ENCODE results near the gene TOLLIP. TPM values are rescaled to one million over a fixed set of nuclear protein-coding genes. Genes with fewer than 3 reads are reported as not detected.
A peak's percentile ranks its signal among the peaks of the same experiment; 100 is the strongest.

TOLLIP gene
- total RNA-seq, 2 experiments from 2014 or later, result 35.3 to 35.6 TPM

DNA sequence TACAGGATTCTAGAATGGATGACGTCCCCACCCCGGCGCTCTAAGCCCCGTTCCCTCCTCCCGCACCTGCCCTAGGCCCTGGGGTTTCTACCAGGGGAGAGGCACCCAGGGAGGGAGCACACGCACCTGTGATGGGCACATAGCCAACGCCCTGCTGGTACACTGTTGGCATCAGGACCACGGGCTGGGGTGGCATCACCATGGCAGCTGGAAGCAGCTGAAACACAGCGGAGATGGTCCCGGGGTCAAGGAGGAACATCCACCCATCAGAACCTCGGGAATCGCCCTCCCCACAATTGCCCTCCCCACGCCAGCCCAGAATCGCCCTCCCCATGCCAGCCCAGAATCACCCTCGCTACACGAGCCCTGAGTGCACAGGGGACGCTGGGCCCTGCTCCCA lies 23.6 kb downstream of the TOLLIP start:
- H3K27me3 Mint-ChIP-seq, result no peaks in the 10 kb centered on the region
- H3K4me1 Mint-ChIP-seq, result no peaks in the 10 kb centered on the region
- DNase-seq, result no peak
- peaks cover 36% of the 10 kb centered on the region for H3K36me3 Mint-ChIP-seq (ENCODE audit: low read depth)
- ChIA-PET CTCF (no interaction called here), POLR2A (no interaction called here)
- H3K27ac Mint-ChIP-seq, result no peak overlapping the region
- no peaks in the 10 kb centered on the region for H3K9me3 Mint-ChIP-seq
- H3K4me3 Mint-ChIP-seq, result no peak overlapping the region

DNA sequence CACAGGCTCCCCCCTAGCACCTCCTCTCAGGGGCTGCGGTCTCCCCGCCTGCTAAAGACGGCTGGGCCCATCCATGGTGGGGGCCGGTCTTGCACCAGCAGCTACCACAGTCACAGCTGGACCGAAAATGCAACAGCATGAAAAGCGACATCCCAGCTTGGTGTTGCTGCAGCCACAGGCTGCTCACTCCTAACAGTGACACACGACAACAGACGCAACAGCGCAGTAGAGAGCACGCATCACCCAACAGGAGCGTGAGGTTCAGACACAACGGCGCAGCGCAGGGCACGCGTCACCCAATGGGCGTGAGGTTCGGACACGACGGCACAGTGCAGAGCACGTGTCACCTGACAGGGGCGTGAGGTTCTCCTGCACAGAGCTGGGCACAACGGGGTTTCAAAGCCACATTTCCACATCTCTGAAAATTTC lies 24.1 kb downstream of the TOLLIP start:
- Mint-ChIP-seq H3K4me3 (no peak overlapping the region), H3K9me3 (no peaks in the 10 kb centered on the region), H3K27ac (no peak overlapping the region), H3K36me3 (ENCODE audit: low read depth) (peaks cover 36% of the 10 kb centered on the region), H3K4me1 (no peaks in the 10 kb centered on the region), H3K27me3 (no peaks in the 10 kb centered on the region)
- POLR2A ChIA-PET, result no interaction called here
- CTCF ChIA-PET, result no interaction called here
- no peak for DNase-seq

DNA sequence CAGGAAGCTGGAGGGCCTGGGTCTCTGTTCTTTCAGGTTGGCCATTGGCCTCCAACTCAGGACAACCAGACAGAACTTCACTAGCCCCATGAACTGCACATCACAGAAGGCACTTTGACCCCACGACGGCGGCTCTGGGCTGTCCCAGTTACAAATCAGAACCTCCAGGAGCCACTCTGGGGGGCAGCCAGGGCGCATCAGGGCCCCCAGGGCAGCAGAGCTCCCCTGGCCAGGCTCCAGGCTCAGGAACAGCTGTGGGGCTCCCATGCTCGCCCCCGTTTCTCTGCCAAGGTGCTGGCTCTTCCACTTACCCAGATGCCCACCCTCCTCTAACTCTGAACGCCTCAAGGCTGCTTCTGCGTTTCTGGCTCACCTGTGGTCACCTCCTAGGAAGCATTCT lies 25.5 kb downstream of the TOLLIP start:
- no peaks in the 10 kb centered on the region for H3K27me3 Mint-ChIP-seq
- H3K27ac Mint-ChIP-seq, result no peak overlapping the region
- CTCF ChIA-PET, result no interaction called here
- POLR2A ChIA-PET, result no interaction called here
- no peaks in the 10 kb centered on the region for H3K9me3 Mint-ChIP-seq
- no peak for DNase-seq
- peaks cover 25% of the 10 kb centered on the region for H3K36me3 Mint-ChIP-seq (ENCODE audit: low read depth)
- H3K4me1 Mint-ChIP-seq, result no peaks in the 10 kb centered on the region
- H3K4me3 Mint-ChIP-seq, result no peak overlapping the region

DNA sequence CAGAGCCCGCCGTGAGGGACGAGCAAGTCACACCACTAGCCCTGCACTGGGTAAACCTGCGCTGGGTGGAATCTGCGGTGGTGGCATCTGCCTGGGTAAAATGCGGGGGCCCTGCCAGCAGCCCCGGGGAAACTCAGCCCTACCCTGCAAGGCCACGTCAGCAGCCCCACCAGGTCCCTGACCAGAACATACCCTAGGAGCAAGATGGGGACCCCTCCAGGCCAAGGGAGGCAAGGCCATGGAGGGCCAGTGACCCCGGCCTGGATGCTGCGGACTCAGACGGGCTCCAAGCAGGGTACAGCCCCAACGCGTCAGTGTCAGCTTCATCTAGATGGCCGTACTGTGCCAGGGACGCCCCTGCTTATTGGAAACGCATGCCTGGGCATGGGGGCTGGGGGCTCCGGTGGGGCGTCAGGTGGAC lies 26.3 kb downstream of the TOLLIP start:
- H3K27me3 Mint-ChIP-seq, result no peaks in the 10 kb centered on the region
- no peak overlapping the region for H3K27ac Mint-ChIP-seq
- ChIA-PET CTCF (no interaction called here), POLR2A (no interaction called here)
- H3K4me1 Mint-ChIP-seq, result no peaks in the 10 kb centered on the region
- DNase-seq, result no peak
- H3K36me3 Mint-ChIP-seq (ENCODE audit: low read depth), result peaks cover 18% of the 10 kb centered on the region
- no peak overlapping the region for H3K4me3 Mint-ChIP-seq
- H3K9me3 Mint-ChIP-seq, result no peaks in the 10 kb centered on the region

DNA sequence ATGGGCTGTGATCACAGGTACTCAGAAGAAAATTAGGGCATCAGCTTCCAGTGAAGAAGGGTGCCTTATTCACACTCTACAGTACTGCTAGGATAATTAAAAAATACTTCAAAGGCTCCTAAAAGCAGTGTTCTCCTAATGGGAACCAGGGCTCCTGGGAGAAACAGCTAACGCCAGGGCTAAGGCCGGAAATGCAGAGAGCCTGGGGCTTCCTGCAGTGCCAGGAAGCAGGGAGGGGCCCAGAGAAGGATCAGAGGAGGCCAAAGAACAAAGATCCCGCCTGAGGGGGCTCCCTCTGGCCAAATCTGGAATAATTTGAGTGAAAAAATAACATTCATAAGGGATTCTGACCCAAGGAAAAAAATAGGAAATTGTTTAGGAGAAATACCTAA lies 27.5 kb downstream of the TOLLIP start:
- ChIA-PET POLR2A (no interaction called here), CTCF (no interaction called here)
- no peak overlapping the region for H3K4me3 Mint-ChIP-seq
- H3K36me3 Mint-ChIP-seq (ENCODE audit: low read depth), result peaks cover 14% of the 10 kb centered on the region
- no peak for DNase-seq
- H3K27me3 Mint-ChIP-seq, result no peaks in the 10 kb centered on the region
- H3K27ac Mint-ChIP-seq, result no peak overlapping the region
- no peaks in the 10 kb centered on the region for H3K4me1 Mint-ChIP-seq
- no peaks in the 10 kb centered on the region for H3K9me3 Mint-ChIP-seq

DNA sequence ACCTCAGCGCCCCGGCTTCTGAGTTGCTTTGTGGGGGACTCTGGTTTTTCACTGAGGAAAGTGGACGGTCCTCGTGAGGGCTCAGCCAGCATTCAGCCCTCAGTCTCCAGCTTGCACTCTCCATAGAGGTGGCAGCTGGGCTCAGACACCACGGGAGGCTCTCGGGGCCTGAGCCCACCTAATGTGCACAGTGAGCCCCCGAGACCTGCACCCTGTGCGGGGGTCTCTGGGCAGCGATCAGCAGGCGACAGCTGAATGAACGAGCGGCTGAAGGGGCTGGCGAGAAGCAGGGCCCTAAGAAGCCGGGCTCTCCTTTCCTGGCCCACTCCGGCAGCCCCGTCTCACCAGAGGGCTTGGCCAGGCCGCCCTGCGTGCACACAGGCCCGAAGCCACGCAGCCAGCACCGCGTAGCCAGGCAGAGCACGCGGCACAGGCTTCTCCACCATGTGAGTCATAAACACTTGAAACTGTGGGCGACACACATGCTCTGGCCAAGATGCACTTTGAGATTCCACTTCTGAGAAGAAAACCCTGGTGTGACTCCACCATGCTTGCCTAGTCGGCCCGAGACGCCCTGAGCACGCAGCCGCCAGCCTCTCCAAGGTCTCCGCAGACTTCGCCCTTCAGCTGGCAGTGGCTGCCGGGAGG lies 28.0 kb downstream of the TOLLIP start:
- peaks cover 10% of the 10 kb centered on the region for H3K36me3 Mint-ChIP-seq (ENCODE audit: low read depth)
- CTCF ChIA-PET, result no interaction called here
- POLR2A ChIA-PET, result no interaction called here
- DNase-seq, result no peak
- H3K27me3 Mint-ChIP-seq, result no peaks in the 10 kb centered on the region
- H3K27ac Mint-ChIP-seq, result no peak overlapping the region
- H3K9me3 Mint-ChIP-seq, result no peaks in the 10 kb centered on the region
- H3K4me3 Mint-ChIP-seq, result no peak overlapping the region
- no peaks in the 10 kb centered on the region for H3K4me1 Mint-ChIP-seq

DNA sequence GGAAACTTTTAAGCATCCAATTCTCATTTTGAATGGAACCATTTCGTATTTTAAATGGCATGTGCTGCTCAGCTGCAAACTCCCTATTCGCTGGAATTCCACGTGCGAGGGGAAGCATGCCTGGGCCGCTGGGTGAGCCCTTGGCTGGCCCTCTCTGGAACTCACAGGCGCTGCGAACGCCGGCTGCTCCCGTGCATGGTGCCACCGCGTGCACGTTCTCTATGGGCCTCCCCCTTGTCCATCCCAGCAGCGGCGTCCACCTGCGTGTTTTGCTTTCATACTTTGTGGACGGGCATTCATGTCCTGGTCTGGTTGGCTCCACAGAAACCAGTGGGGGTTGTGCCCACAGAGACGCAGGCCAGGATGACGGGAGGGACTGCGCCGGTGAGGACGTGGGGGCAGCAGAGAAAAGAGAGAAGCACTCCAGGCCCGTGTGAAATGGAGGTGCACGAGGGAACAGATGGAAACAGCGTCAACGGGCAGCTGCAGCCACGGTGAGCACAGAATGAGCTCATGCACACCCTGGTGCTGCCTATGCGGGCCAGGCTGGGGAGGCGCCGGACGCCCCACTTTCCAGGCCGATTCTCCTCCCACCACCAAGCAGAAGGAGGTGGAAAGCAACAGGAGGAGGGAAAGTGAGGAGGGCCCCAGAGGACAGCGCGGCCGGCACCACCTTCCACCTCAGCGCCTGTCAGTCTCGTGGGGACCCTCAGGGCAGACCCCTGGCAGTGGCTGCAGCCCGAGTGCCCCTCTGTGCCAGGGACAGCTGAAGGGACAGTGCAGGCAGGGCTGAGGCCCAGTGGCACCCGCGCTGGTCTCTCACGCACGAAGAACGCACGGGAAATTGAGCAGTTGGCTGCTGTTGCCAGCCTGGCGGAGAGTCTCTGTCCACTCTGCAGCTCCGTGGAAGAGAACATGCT lies 29.1 kb downstream of the TOLLIP start:
- Mint-ChIP-seq H3K9me3 (no peaks in the 10 kb centered on the region), H3K4me1 (no peaks in the 10 kb centered on the region), H3K36me3 (ENCODE audit: low read depth) (peaks cover 7% of the 10 kb centered on the region), H3K4me3 (no peak overlapping the region), H3K27me3 (no peaks in the 10 kb centered on the region), H3K27ac (peak overlapping the region; percentile 62)
- CTCF ChIA-PET, result interaction anchor here (0.8 kb wide), 1 partner anchor 18 kb away, joined by 3 read pairs; no protein-coding TSS in a partner anchor
- POLR2A ChIA-PET, result no interaction called here
- no peak for DNase-seq

DNA sequence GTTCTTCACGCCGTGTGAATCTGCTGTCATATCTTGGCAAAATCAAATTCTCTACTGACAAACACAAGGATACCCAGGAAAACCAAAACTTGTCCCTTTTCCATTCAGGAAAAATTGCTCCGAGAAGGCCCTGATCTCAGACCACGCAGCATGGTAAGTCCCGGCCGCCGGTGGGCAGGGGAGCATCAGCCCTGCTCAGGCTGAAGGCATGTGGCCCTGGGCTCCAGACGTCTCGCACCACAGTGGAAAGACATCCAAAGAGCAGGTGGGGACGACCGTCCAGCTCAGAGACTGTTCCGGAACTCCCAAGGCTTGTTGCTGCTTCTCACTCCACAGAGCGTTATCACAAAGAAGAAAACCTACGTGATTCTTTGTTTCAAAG lies 29.8 kb downstream of the TOLLIP start:
- no peak for DNase-seq
- Mint-ChIP-seq H3K27me3 (no peaks in the 10 kb centered on the region), H3K4me3 (no peak overlapping the region), H3K27ac (no peak overlapping the region), H3K36me3 (ENCODE audit: low read depth) (peaks cover 4% of the 10 kb centered on the region), H3K9me3 (no peaks in the 10 kb centered on the region), H3K4me1 (no peaks in the 10 kb centered on the region)
- POLR2A ChIA-PET, result no interaction called here
- CTCF ChIA-PET, result no interaction called here

DNA sequence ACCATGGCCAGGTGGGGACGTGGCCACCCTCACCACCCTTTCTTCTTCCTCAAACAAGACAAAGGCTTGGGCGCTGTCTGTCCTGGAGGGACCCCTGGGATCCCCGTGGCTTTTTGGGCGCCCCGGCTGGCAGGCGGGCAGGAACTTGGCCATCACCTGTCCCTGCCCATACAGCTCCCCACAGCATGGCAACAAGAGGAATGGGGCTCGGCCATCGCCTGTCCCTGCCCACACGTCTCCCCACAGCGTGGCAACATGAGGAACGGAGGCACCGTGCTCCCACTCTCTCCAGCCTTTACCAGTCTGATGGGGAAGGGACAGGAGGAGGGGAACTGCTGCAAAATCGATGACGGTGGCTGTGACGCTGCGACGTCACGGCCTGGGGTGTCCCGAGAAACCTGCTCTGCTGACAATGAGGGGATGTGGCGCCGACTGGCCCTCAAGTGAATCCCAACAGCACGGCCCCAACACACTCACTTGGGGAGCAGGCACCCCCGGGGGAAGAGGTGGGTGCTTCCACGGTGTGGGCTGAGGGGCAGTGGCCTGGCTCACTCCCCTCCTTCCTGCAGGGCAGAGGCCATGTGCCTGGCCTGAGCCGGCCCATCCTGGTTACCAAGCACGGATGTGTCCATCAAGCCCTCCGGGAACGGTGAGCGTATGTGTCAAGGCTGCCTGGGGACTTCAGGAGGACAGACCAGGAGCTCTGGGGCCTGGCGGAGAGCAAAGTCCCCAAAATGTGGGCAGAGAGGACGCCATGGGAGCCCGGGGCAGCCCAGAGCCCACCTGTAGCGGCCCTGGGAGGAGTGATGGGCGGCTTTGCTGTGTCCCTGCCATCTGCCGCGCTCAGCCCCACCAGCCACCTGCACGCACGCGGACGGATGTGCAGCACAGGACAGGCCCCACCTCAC lies 30.4 kb downstream of the TOLLIP start:
- Mint-ChIP-seq H3K27ac (no peak overlapping the region), H3K4me1 (no peaks in the 10 kb centered on the region), H3K4me3 (no peak overlapping the region), H3K9me3 (no peaks in the 10 kb centered on the region), H3K27me3 (no peaks in the 10 kb centered on the region), H3K36me3 (ENCODE audit: low read depth) (peaks cover 4% of the 10 kb centered on the region)
- CTCF ChIA-PET, result no interaction called here
- DNase-seq, result no peak
- POLR2A ChIA-PET, result no interaction called here

DNA sequence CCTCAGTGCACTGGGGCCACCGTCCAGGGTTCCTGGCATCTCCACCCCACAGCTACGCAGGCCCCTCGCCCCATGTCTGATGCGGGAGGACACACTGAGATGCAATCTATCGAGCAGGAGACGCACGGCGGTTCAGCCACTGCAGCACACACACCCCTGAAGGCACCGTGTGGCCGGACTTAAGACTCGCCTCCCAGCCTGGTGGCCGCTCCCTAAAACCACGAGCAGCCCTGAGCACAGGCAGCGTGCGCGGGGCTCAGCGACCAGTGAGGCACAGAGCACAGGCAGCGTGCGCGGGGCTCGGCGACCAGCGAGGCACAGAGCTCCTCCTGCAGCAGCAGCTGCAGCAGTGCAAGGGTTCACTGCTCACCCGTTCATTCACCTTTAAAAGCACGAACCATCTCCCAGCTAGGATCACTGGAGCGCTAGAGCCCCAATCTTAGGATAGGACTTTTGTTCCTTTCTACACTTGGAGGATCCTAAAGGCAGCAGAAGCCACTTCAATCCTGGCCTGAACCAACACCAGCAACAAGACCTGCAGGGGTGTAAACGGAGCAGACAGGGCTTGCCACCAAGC lies 31.4 kb downstream of the TOLLIP start:
- peaks cover 1% of the 10 kb centered on the region for H3K36me3 Mint-ChIP-seq (ENCODE audit: low read depth)
- no peaks in the 10 kb centered on the region for H3K27me3 Mint-ChIP-seq
- H3K4me3 Mint-ChIP-seq, result no peak overlapping the region
- POLR2A ChIA-PET, result no interaction called here
- no peak overlapping the region for H3K27ac Mint-ChIP-seq
- CTCF ChIA-PET, result no interaction called here
- H3K9me3 Mint-ChIP-seq, result no peaks in the 10 kb centered on the region
- H3K4me1 Mint-ChIP-seq, result no peaks in the 10 kb centered on the region
- no peak for DNase-seq

DNA sequence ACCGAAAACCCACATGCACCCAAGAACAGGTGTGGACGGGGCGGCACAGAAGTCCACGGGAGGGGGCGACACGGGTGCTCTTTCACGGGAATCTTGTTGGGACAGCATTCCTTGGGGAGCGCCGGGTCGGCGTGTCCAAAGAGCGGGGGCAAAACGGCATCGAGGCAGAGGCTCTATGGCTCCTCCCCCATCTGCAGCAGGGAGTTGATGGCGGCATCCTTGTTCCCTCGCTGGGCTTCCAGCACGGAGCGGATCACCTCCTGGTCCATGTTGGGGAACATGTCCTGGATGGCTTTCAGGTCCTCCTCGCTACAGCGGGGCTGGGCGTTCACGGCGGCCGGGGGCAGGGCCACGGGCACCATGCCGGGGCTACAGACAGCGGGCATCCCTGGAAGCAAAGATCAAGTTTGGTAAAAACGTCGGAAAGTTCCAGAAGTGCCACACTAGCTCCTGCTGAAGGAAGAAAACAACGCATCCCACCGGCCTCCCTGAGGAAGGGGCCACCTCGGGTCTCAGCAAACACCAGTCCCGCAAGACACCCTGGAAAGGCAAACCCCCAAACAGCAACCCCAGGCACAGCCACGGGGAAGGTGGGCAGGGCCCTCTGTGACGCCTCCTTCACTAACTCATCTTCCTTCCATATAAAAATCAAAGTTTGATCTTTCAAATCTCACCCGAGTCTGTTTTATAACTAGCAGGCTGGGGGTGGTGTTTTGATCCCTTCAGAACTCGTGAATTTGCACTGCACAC lies 32.4 kb downstream of the TOLLIP start:
- no peak overlapping the region for H3K27ac Mint-ChIP-seq
- no peaks in the 10 kb centered on the region for H3K9me3 Mint-ChIP-seq
- H3K4me3 Mint-ChIP-seq, result no peak overlapping the region
- H3K4me1 Mint-ChIP-seq, result no peaks in the 10 kb centered on the region
- POLR2A ChIA-PET, result interaction anchor here (0.5 kb wide), 1 partner anchor 349 kb away, joined by 7 read pairs; no protein-coding TSS in a partner anchor
- no peak for DNase-seq
- H3K27me3 Mint-ChIP-seq, result no peaks in the 10 kb centered on the region
- peaks cover 1% of the 10 kb centered on the region for H3K36me3 Mint-ChIP-seq (ENCODE audit: low read depth)
- CTCF ChIA-PET, result interaction anchor here (1.1 kb wide), 1 partner anchor 34 kb away, joined by 3 read pairs; no protein-coding TSS in a partner anchor
